NCI-H2107 treated with DMSO at 0.1 percent for 48 hours (cell line): Measurements from ENCODE around the gene ARPC4.
"Not testable (repeated sequence)": the region's sequence is repeated elsewhere in the genome, so short reads cannot be mapped to it uniquely, and the experiment has no call there.

Experiments used
- DNase-seq: peaks from one replicate; lab custom pipeline; 2025; ENCODE audit not compliant: unreplicated experiment; lab: John Stamatoyannopoulos, UW

ARPC4 gene

DNA sequence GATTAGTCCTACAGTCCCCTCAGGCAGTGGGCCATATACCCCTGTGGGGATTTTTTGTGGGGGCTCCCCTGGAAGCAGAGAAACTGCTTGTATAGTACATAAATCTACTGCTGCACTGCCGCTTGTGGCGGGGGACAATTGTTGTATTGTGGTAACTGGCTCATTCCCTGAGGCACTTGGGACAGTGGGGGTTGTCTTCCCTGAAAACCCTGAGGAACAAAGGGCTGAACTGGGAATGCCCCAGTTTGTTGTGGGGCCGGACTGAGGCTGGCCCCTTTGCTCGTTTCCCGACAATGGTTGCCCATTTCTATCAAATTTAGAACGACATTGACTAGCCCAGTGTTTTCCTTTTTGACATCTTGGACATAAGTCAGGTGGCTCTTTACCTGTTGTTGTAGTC, 58.5 kb downstream of the ARPC4 start:
- not testable (repeated sequence) for DNase-seq

DNA sequence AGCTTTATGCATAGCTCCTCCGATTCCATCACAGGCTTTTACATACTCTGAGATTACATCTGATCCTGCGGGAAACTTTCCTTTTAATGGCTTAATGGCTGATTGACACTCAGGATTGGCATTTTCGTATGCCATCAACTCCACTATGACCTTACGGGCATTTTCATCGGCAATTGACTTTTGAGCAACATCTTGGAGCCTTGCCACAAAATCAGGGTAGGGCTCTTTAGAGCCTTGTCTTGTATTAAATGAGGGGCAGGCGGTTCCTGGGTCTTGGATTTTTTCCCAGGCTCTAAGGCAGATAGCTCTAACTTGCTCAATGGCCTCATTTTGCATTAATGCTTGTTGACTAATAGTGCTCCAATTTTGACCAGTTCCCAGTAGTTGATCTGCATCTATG, 59.0 kb downstream of the ARPC4 start:
- not testable (repeated sequence) for DNase-seq

DNA sequence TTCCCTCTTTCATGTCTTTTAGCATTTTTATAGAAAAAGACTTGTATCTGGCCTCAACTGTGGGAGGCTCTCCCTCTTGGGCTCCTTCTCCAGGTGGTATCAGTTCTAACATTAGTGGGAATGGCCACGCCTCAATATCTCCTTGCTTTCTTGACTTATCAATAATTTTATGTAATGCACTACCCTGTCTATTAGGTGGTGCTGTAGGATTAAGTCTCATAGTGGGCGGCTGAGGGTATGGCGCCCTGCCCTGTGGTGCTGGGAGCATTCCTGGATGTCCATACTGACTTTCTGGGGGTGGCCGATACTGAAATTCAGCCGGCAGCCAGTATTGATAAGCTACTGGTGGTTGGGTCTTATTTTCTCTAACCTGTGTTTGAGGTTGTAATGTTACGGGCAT, 59.6 kb downstream of the ARPC4 start:
- no peak for DNase-seq

DNA sequence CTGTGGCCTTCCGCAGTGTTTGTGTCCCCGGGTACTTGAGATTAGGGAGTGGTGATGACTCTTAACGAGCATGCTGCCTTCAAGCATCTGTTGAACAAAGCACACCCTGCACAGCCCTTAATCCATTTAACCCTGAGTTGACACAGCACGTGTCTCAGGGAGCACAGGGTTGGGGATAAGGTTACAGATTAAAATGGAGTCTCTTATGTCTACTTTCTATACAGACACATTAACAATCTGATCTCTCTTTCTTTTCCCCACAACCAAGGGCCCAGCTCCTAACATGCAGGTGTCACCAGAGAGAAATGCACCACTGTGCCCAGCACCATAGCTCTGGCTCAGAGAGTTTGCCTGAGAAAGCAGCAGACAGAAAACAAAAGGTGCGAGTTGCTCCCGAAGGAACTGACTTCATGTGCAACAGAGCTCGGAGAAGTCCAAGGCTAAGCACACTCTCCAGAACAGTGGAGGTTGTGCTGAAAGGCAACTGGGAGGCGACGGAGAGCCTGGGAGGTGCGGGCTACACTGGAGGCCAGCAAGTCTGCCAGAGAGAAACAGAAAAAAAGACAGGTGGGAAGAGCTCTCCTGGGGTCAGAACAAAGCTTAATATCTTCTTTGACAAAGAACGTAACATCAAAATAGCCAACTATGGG, 61.5 kb downstream of the ARPC4 start:
- not testable (repeated sequence) for DNase-seq

DNA sequence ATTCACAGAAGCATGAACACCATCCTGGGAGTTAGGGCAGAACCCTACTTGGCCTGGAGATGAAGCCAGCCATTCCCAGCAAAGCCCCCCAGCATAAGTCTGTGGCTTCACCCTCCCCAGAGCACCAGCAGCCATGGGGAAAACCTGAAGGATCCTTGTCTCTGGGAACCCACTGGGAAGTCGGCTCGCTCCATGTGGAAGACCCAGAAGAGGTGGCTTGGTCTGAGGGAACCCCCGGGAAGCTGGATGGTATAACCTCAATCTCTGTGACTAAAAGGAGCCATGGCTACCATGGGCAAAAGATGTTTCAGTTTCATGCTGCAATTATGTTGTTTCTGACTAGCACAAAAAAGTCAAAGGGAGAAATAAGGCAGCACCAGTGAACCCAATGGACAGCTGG, 62.7 kb downstream of the ARPC4 start:
- DNase-seq = no peak
